Common myeloid progenitor, CD34-positive (primary cell): ENCODE results near the gene PHIP.

Experiments used
- CTCF ChIA-PET: fragments of 350-600 bp; sonication (Branson Sonifier 250); formaldehyde crosslinking; loops from one replicate; lab custom pipeline; 2021; ENCODE audit warnings: antibody characterized with exemption; lab: Charles Lee
- POLR2A ChIA-PET: fragments of 350-600 bp; sonication (Branson Sonifier 250); formaldehyde crosslinking; loops from one replicate; lab custom pipeline; 2021; ENCODE audit warnings: antibody characterized with exemption; lab: Charles Lee
- DNase-seq, 3 donors: peaks; one replicate each; pipeline versions ENCODE4 v3.0.0 to v3.0.0-alpha.2; 2013
- H3K27ac ChIP-seq, 2 experiments: 1 replicate in 1 of 2; 2 replicates in 1 of 2; pipeline ENCODE4 v1.7.0; 2013; ENCODE audit warnings: inconsistent platforms in 2 of 2, low read length in 2 of 2, mild to moderate bottlenecking in 2 of 2, low read depth in 1 of 2, moderate library complexity in 1 of 2; ENCODE audit not compliant: severe bottlenecking in 2 of 2, insufficient read depth in 1 of 2, poor library complexity in 1 of 2
- H3K27me3 ChIP-seq, 5 experiments: replicated peaks in 2 of 5; 1 replicate in 3 of 5; 2 replicates in 2 of 5; pipeline versions ENCODE4 v1.6.1 to v1.7.0; 2013; ENCODE audit warnings: low read length in 4 of 5, mild to moderate bottlenecking in 2 of 5, moderate library complexity in 2 of 5, inconsistent platforms in 1 of 5; ENCODE audit not compliant: insufficient read depth in 5 of 5, control insufficient read depth in 4 of 5
- H3K36me3 ChIP-seq, 4 experiments: 1 replicate in 2 of 4; 2 replicates in 2 of 4; pipeline versions ENCODE4 v1.6.1 to v1.7.0; 2013; ENCODE audit warnings: low read length in 3 of 4, control low read depth in 1 of 4, mild to moderate bottlenecking in 1 of 4; ENCODE audit not compliant: control insufficient read depth in 4 of 4, insufficient read depth in 4 of 4
- H3K4me1 ChIP-seq, 4 experiments: 1 replicate in 3 of 4; 2 replicates in 1 of 4; pipeline versions ENCODE4 v1.6.1 to v1.7.1; 2013; ENCODE audit warnings: low read length in 3 of 4, mild to moderate bottlenecking in 3 of 4, control low read depth in 1 of 4, inconsistent platforms in 1 of 4, moderate library complexity in 1 of 4; ENCODE audit not compliant: control insufficient read depth in 4 of 4, insufficient read depth in 4 of 4; ENCODE audit errors: control extremely low read depth in 1 of 4
- H3K4me3 ChIP-seq, 7 experiments: 1 replicate in 4 of 7; 2 replicates in 3 of 7; pipeline versions ENCODE4 v1.5.1 to v1.7.0; 2013; ENCODE audit warnings: mild to moderate bottlenecking in 7 of 7, low read length in 6 of 7, moderate library complexity in 6 of 7, inconsistent platforms in 2 of 7, low read depth in 2 of 7, control low read depth in 1 of 7; ENCODE audit not compliant: insufficient read depth in 4 of 7, control insufficient read depth in 1 of 7; ENCODE audit errors: extremely low read depth in 1 of 7
- H3K9me3 ChIP-seq, 5 experiments: 1 replicate in 4 of 5; 2 replicates in 1 of 5; pipeline versions ENCODE4 v1.6.1 to v1.7.1; 2013; ENCODE audit warnings: low read length in 4 of 5, mild to moderate bottlenecking in 2 of 5, inconsistent platforms in 1 of 5, low read depth in 1 of 5, moderate library complexity in 1 of 5; ENCODE audit not compliant: control insufficient read depth in 4 of 5, insufficient read depth in 2 of 5; ENCODE audit errors: control extremely low read depth in 1 of 5
- WGBS: methylation state at CpG from one replicate; pipeline ENCODE4 v1.1.5; 2013; ENCODE audit not compliant: insufficient coverage; 5-methylcytosine and 5-hydroxymethylcytosine counted together

PHIP gene

DNA sequence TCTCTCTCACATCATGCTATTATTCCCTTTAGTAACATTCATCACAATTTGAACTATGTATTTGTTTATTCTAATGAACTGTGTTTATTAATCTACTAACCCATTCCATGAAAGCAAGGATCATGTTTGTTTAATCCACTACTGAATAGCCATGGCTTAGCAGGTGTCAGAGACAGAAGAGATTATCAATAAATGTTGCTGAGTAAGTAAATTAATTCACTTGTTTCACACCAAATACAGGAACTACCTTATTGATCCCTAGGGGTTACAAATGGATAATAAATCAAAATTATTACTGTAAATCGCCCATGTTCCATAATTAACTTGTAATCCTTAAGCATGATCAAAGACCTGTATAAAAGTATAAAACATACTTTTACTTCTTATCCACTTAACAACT, 76.6 kb downstream of the PHIP start:
- CTCF ChIA-PET: no interaction called here
- Histone ChIP-seq H3K4me3 (no peak overlapping the region), H3K27me3 (no peaks in the 10 kb centered on the region), H3K27ac (no peak overlapping the region), H3K4me1 (no peaks in the 10 kb centered on the region), H3K9me3 (peaks cover 0 to 4% (median 0%) of the 10 kb centered on the region in 5 experiments), H3K36me3 (peaks cover 30 to 79% (median 57%) of the 10 kb centered on the region in 4 experiments)
- DNase-seq: no peak
- no CpG with 5 or more reads among the region's 1 CpG for WGBS
- POLR2A ChIA-PET: no interaction called here

DNA sequence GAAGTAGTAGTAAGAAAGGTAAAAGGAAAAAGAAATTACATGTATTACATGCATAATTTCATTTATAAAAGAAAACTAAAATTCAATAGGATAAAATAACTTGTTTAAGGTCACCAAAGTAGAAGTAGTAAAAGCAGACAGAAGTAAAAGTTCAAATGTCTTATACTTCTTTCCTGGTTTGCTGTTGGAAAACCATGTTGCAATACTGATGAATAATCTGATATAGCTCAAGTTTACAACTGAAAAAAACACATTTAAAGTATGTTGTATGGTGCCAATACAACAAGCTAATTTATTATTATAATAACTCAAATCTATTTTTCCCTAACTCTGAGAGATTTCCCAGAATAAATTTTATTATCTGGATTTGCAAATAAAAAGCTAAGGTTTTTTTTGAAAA, 78.3 kb downstream of the PHIP start:
- ChIA-PET CTCF (interaction anchor here (1.6 kb wide), 1 partner anchor 24 kb away, joined by 3 read pairs; no protein-coding TSS in a partner anchor), POLR2A (no interaction called here)
- peaks cover 46 to 94% (median 68%) of the 10 kb centered on the region in 4 experiments for H3K36me3 ChIP-seq

DNA sequence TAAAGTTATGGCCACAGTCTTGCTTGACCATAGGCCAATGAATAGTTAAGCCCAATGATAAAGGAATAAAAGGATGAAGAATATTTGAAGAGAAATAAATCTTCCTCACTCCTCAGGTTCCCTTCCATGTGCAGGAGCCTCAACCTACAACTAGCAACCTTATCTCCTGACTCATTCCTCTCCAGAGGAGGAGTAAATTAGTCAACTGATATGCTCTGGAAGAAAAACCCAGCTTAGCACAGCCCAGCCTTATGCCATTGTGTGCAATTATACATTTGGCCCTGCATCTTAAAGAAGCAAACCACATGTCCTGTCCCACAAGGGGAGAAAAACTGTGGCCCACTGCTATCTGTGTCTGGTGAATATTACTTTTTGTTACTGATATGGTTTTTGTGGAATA, 82.1 kb downstream of the PHIP start:
- Histone ChIP-seq H3K4me1 (no peaks in the 10 kb centered on the region), H3K27ac (no peak overlapping the region)

More for the DNA sequence above, 78.3 kb downstream of the PHIP start:
- no peaks in the 10 kb centered on the region for H3K27me3 ChIP-seq
- no peaks in the 10 kb centered on the region for H3K4me1 ChIP-seq
- no peak for DNase-seq
- H3K4me3 ChIP-seq: no peak overlapping the region
- H3K27ac ChIP-seq: no peak overlapping the region
- peaks cover 0 to 14% (median 6%) of the 10 kb centered on the region in 5 experiments for H3K9me3 ChIP-seq

DNA sequence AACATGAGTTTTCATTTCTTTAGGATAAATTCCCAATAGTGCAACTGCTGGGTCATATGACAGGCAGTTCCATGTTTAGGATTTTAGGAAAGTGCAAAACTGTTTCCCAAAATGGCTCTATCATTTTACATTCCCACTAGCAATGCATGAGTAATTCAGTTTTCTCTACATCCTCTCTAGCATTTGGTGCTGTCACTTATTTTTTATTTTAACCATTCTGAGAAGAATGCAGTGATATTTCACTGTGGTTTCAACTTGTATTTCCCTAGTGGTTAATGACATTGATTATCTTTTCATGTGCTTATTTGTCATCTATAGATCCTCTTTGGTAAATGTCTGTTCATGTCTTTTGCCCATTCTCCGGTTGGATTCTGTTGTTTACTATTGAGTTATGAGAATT, 82.7 kb downstream of the PHIP start:
- WGBS: no CpG with 5 or more reads among the region's 1 CpG

More for the DNA sequence above, 82.1 kb downstream of the PHIP start:
- Histone ChIP-seq H3K4me3 (no peak overlapping the region), H3K9me3 (peaks cover 0 to 29% (median 9%) of the 10 kb centered on the region in 5 experiments), H3K27me3 (no peaks in the 10 kb centered on the region), H3K36me3 (peaks cover 59 to 95% (median 68%) of the 10 kb centered on the region in 4 experiments)
- ChIA-PET CTCF (no interaction called here), POLR2A (no interaction called here)
- DNase-seq: no peak

DNA sequence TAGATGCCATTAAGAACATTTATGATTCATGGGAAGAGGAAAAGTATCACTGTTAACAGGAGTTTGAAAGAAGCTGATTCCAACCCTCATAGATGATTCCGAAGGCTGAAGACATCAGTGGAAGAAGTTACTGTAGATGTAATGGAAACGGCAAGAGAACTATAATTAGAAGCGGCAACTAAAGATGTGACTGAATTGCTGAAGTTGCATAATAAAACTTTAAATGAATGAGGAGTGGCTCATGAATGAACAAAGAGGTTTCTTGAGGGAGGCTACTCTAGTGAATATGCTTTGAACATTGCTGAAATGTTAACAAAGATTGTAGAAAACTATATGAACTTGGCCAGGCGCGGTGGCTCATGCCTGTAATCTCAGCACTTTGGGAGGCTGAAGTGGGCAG, 84.1 kb downstream of the PHIP start:
- Histone ChIP-seq H3K9me3 (peaks cover 0 to 29% (median 9%) of the 10 kb centered on the region in 5 experiments), H3K27ac (no peak overlapping the region), H3K27me3 (no peaks in the 10 kb centered on the region), H3K36me3 (peaks cover 65 to 97% (median 76%) of the 10 kb centered on the region in 4 experiments), H3K4me1 (no peaks in the 10 kb centered on the region), H3K4me3 (no peak overlapping the region)
- CTCF ChIA-PET: no interaction called here
- DNase-seq: no peak
- 100% methylated on average over 3 of the region's 5 CpGs for WGBS
- POLR2A ChIA-PET: no interaction called here

More for the DNA sequence above, 82.7 kb downstream of the PHIP start:
- no peak for DNase-seq
- no peak overlapping the region for H3K27ac ChIP-seq
- H3K27me3 ChIP-seq: no peaks in the 10 kb centered on the region
- ChIA-PET POLR2A (no interaction called here), CTCF (no interaction called here)
- H3K9me3 ChIP-seq: peaks cover 0 to 29% (median 9%) of the 10 kb centered on the region in 5 experiments
- H3K4me1 ChIP-seq: no peaks in the 10 kb centered on the region
- H3K4me3 ChIP-seq: no peak overlapping the region
- peaks cover 62 to 96% (median 70%) of the 10 kb centered on the region in 4 experiments for H3K36me3 ChIP-seq

DNA sequence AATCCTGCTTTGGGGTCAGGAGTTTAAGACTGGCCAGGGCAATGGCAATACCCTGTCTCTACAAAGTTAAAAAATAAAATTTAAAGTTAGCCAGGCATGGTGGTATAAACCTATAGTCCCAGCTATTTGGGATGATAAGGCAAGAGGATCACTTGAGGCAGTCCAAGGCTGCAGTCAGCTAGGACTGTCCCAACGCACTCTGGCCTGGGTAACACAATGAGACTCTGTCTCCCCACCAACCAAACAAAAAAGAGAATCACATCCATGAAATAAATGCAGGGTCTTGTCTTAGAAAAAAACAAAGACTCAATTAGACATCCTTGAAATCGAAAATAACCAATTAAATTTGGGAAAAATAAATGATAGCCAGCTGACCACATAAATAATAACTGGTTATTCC, 88.9 kb downstream of the PHIP start:
- H3K27me3 ChIP-seq: no peaks in the 10 kb centered on the region
- whole genome bisulfite sequencing: no CpG with 5 or more reads among the region's 2 CpGs
- H3K4me1 ChIP-seq: no peaks in the 10 kb centered on the region
- CTCF ChIA-PET: no interaction called here
- H3K4me3 ChIP-seq: no peak overlapping the region
- H3K9me3 ChIP-seq: peaks cover 0 to 10% (median 0%) of the 10 kb centered on the region in 5 experiments
- H3K27ac ChIP-seq: no peak overlapping the region
- DNase-seq: no peak
- POLR2A ChIA-PET: no interaction called here
- peaks cover 41 to 85% (median 56%) of the 10 kb centered on the region in 4 experiments for H3K36me3 ChIP-seq

DNA sequence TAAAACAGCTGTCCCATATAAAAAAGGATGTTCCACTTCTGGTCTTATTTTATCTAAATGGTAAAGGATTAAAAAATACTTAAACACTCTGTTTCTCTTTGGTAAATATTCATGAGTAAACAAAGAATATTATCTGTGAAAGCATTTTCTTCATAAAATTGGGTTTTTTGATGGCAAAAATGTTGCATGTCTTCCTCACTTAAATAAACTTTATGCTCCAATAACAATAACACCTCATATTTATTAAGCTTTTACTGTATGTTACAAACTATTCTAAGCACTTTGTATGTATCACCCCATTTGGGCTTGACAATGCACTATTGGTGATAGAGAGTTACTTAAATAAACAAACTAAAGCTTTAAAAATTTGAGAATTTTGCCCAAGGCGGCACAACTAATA, 91.9 kb downstream of the PHIP start:
- ChIA-PET CTCF (no interaction called here), POLR2A (no interaction called here)
- WGBS: no CpG with 5 or more reads among the region's 1 CpG
- no peak for DNase-seq
- Histone ChIP-seq H3K27ac (no peak overlapping the region), H3K4me3 (no peak overlapping the region), H3K27me3 (no peaks in the 10 kb centered on the region), H3K9me3 (no peaks in the 10 kb centered on the region), H3K36me3 (peaks cover 28 to 82% (median 51%) of the 10 kb centered on the region in 4 experiments), H3K4me1 (no peaks in the 10 kb centered on the region)
